GM21381 (cell line): Measurements from ENCODE around the gene GALNT12.

ENCODE experiments used
- ATAC-seq: cut with Tn5 transposase; IDR thresholded peaks from one replicate; pipeline ENCODE4 v1.9.1; 2021; ENCODE audit warnings: mild to moderate bottlenecking, moderate library complexity; ENCODE audit not compliant: unreplicated experiment

Gene GALNT12

DNA sequence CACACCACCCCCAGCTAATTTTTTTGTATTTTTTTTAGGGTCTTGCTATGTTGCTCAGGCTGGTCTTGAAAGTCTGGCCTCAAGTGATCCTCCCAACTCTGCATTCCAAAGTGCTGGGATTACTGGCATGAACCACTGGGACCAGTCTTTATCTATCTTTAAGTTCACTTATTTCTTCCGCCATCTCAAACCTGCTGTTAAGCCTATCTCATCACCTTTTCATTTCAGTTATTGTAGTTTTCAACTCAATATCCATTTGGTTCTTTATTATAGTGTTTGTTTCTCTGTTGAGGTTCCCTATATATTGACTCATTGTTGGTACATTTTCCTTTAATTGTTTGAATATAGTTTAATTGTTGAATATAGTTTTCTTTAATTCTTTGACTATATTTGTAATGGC, 48.1 kb downstream of the GALNT12 start:
- ATAC-seq, result no peak

DNA sequence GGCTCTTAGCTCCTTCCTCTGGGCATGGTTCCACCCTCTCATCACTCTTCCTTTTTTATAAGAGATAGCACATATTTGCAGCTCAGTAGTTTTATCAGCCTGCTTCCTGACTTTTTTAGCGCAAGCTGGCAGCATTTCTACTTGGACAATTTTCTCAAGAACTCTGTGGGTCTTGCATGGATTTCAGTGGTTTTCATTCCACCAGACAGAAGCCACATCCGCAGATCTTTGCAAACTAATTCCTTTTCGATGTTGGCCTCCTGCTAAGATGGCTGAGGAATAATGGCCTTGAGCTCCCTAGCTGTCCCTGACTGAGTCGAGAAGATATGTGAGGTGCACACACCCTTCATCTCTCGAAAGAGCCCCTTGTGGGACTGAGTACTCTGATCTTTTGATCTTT, 49.5 kb downstream of the GALNT12 start:
- no peak for ATAC-seq

DNA sequence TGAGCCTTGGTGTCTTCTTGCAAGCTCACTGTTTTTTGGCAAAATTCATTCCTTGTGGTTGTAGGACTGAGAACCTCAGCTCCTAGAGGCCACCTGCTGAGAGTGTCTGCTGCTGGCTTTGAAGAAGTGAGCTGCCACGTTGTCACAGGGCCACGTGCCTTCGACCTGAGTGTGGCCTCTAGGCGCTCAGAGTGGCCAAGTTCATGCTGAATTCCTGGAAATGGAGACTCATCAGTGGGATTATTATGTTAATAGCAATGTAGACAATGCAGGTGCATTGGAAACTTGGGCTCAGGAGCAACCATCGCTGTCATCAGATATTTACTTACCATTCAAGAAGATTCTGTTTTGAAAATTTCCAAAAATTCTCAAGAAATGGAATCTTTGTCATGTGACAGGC, 52.5 kb downstream of the GALNT12 start:
- no peak for ATAC-seq

DNA sequence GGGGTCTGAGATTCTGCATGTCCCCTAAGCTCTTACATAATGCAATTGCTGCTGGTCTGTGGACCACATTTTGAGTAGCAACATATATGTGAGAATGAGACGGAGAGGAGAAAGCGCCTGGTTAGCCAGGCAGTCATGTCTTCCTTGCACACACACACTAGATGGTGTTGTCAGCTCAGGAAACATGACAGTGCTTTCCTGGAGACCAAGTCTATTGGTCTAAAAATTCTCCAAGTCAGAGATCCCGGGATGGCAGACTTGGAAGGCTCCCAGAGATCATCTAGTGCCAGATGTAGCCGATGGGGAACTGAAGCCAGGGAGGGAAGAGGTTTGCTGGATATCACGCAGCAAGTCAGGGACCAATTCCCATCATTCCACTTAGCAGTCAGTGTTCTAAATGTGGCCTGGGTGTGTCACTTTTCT, 53.4 kb downstream of the GALNT12 start:
- no peak for ATAC-seq

DNA sequence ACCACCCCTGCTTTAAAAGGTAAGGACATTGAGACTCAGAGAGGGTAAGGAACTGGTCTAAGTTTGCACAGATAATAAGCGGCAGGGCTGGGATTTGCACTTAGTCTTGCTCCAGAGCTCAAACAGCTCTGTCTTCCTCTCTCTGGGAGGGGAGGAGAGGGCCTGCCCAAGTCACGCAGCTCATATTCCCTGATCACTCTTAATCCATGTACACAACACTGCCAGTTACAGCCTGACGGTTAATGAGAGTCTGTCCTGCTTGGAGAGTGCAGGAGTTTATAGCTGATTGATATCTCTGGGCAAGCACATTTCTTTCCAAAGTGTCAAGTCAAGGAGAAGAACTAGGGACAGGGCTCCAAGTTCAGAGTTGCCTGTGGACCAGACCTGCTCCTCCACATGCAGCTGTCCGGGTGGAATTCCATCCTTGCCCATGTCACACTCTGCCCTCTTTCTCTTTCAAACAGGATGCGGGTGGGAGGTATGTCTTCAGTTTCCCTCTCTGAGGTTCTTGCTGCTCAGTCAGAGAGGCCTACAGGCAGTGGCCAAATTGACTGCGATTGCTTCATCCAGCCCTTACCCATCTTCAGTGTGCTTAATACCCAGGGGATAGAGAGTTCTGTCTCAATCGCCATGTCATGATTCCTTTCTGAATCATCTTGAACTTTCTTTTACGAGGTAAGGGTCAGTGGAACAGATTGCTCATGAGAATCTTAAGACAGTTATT, 54.5 kb downstream of the GALNT12 start:
- ATAC-seq, result no peak

DNA sequence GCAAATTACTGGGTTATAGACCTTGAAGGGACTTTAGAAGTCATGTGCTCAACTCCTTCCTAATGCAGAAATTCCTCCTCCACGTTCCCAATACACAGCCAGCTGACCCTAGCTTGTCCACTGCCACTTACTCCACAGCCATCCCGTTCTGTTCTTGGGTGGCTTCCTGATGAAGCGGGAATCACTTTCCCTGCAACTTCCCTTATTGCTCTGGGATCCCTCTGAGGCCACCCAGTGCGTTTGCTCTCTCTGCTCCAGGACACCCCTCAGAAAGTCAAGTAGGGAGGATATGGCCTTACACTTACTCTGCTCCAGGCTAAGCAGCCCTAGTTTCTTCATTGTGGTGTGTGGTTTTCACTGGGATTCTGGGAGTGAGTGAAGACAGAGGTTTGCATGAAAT, 55.5 kb downstream of the GALNT12 start:
- ATAC-seq, result no peak

DNA sequence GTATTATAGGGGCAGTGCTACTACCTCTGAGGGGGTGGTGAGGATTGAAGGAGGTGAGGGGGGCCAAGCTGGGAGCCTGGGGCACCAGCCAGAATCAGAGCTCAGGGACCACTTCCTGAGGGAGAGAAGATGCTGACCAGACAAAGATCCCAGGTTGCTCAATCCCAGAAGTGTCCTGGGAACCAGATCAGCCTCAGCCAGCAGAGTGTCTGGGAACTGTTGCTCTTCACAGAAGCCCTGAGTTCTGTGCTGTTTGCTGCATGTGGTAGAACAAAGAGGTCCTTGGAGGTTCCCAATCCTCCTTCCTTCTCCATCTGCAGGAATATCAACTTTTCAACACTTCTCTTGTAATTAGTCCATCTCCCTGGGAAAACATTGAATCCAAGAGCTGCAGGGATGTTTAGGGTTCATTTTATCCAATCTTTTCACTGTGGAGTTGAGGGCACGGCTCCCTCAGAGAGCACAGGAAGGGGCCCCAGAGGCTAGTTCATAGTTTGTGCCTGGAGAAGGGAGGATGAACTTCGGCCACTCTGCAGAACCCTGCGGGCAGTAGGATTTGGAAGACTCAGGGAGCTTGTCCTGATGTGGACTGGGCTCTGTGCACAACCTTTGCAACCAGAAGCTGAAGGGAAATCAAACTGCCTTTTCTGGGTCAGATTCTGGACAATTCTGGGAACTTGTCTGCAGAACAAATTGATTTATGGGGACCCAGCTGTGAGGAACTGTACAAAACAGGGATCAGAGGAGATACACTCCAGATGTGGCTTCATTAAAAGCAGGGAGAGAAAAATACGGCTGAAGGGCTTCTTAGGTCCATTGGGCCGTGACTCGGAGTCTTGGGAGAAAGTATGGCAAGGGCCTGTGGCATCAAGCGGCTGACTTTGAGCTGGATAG, 57.1 kb downstream of the GALNT12 start:
- no peak for ATAC-seq

DNA sequence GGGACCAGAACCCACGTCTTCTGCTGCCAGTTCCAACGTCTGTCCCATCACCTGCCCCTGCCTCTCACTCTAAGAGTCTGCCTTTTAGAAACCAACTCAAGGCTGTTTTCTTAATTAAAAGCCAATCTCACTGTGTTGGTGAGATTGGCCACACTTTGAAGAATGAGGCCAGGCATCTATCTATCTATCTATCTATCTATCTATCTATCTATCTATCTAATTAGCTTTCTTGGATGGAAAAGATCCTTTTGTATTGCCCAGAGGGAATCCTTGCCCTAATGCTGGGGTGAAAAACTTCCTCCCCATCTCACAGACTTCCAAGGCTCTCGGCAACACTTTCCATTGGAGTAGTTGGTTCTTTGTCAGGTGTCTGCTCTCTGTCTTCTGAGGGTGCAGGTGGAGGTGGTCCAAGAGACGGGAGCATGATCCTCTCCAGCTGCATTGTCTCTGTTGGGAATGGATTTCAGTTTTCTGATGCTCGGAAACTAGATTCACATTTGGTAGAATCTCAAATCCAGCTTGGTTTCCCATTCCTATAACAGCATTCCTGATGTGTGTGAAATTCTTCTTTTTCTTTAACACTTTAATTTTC, 57.9 kb downstream of the GALNT12 start:
- ATAC-seq, result no peak

DNA sequence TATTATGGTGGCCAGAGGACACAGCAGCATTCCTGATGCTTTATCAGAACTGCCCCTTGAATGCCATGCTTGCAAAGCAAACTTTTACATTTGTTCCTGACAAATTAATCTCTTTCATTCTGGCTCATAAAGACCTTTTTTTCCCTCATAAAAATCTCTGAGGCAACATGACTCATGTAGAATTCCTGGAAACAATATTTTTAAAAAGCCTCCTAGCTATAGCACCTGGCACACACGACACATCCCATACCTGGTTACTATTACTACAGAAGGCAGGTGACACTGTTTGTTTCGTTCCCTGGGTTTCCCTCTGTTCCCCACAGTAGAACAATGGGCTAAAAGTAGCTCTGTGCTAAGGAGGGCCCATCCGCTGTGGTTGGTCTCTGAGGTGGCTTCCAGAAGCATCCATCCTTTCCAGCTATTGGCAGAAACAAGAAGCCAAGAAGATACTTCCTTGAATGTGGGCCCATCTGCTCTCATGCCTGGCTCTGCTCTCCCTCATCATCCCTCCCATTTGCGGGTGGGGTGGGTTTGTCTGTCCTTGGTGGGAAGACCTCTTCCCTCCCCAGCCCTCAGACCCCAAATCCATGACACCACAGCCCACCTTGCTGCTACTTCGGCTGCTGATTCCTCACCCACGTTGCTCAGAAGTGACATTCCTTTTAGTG, 59.1 kb downstream of the GALNT12 start:
- no peak for ATAC-seq

DNA sequence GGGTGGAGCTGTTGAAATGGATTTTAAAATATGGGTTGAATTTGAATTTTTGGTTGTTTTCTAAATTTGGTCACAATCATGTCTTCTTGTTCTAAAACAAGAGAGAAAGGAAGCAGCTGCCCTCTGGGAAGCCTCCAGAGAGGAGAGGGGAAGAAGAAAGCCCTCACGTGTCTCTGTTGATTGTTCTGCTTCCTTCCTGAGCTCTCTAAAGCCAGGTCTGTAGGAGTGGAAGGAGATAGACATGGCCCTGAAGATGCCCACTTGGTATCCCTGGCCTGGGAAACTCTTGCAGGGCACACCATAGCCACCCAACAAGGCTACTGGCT, 59.6 kb downstream of the GALNT12 start:
- no peak for ATAC-seq

DNA sequence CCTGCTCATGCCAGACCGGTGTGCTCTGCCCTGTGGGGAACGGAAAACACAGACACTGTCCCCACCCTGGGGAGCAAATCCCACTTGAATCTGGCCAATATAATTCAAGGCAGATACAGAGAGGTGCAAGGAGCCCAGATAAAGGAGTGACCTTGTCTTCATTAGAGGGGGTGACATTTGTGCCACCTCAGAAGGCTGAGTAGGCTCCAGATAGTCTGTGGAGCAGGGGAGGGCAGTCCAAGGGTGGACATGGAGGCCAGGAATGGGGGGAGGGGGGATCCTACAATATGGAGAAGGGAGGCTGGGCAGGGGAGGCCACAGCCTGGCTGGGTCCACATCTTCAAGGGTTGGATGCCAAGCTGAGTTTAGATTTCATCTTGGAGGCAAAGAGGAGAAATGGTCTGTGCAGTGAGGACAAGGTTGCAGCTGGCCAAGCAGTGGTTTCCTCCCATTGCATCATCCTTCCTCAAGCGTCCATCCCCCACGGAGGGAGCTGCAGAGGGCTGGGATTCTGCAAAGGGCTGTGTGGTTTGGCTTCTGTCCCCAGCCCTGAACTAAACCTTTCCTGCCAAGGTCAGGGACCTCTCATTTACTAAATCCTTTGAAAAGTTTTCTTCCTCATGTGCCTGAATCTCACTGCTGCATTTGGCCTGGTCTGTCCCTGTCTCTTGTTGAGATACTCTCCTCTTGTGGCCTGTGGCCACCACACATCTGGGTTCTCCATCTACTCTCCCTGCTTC, 60.1 kb downstream of the GALNT12 start:
- no peak for ATAC-seq

DNA sequence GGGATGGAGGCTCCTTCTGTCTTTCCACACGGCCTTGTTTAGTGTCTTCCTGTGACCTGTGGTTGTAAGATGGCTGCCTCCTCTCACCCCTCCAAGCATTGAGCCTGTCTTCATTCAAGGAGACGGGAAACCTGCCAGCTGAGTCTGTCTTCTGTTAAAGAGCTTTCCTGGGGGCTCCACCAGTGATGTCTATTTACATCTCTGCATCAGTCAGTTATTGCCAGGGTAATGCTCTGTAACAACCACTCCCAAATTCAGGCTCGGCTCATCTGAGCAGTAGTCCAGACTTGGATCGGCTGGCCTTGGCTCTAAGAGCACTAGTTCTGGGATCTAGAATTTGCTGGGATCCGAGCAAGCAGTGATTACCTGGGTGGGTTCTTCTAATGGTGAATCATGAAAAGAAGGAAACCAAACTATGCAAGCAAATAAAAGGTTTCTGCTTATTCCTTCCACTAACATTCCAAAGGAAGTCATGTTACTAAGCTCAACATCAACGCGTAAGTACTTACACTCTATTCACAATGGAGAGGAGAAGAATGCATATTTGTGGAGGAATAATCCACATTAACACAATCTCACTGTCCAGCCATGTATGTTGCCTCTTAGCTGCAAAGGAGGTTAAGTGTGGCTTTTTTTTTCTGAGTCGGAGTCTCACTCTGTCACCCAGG, 61.7 kb downstream of the GALNT12 start:
- ATAC-seq, result no peak

DNA sequence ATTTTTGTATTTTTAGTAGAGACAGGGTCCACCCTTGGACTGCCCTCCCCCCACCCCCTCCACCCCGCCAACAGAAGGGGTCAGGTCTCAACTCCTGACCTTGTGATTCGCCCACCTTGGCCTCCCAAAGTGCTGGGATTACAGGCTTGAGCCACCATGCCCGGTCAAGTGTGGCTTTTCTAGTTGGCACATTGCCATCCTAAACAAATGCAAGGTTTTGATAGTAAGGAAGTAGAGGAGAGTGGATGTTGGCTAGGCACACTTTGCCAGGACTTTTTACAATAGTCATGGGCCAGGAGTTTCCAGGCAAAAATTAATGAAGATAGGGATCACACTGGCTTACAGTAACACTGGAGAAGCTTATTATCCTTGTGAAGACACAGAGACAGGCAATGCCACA, 62.4 kb downstream of the GALNT12 start:
- ATAC-seq, result no peak

DNA sequence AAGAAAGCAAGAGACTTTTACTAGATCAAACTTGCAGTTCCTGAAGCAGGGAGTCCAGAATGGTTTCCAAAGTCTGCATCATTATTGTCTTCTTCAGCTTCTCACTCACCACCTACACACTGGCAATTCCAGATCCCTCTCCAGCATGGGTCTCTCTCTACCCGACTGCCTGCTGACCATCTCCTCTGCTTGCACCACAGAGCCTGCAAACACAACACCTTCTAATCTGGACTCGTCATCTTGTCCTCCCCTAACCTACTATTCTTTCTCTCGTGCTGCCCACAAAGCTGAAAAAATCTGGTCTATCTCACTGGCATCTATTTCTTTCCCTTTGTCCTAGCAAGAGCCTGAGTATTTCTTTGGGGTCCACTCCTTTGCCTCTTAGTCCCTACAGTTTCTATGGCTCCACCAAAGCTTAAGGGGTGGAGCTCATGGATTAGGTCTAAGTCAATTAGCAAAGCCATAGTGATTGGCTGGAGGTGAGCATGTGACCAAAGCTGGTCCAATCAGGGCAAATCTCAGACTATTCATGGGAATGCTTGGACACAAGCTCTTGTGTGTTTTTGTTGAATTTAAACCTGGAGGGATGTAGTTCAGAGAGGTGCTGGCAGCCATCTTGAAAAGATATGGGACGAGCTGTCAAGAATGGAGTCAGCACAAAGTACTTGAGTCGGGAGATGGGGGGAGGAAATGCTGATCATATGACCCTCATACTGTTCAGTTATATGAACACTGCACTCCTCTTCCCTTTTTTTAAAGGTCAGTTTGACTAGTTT, 63.5 kb downstream of the GALNT12 start:
- no peak for ATAC-seq

DNA sequence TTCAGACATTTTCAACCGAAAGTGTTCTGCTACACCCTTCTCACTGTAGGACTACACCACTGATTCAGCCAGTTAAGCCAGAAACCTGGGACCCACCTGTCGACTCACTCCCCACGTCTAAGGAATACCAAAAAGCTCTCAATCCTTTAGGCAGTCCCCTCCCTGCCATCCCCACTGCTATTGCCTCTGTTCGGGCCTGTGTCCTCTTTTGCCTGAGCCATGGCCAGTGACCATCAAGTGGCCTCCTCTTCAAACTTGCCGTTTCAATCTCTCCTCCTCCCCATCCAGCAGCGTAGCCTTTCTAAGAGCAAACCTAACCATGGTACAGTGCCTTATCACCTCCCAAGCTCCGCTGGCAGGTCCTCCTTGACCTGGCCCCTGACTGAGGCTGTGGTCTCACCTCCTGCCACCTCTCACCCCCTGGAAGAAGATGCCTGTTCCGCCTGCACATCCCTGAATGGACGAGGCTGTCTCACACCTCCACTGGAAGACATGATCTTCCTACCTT, 64.1 kb downstream of the GALNT12 start:
- ATAC-seq, result no peak

DNA sequence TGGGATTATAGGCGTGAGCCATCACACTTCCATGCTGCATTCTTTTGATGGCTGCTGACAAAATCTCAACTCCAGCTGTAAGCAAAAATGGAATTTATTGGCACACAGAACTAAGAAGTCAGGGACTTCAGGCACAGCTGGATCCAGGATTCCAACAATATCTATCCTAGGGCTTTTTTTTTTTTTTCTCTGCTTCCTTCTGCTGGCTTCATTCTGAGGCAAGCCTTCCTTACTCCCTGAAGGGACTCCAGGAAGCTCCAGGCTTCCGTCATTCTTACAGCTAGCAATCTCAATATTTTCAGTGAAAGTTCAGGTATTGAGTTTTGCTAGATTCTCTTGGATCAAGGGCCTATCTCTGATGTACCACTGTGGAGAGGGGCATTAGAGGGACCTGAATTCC, 66.1 kb downstream of the GALNT12 start:
- no peak for ATAC-seq

DNA sequence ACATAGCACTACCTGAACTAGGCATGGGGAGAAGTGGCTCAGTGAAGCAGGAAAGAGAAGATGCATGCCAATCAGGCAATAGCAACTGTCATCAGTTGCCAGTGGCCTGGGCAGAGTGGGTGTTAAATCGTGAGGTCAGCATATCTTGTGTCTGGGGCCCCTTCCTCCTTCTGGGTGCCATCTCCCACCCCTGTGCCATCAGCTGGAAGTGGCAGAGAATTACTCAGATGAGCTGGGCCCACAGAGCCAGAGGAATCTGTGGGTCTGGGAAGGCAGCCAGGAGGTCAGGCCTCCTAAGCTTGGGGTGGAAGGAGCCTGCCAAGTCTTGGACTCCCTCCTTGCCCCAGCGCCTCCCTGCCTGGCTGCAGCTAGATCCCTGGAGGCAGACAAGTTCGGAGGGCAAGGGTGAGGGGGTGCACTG, 66.5 kb downstream of the GALNT12 start:
- ATAC-seq, result no peak

DNA sequence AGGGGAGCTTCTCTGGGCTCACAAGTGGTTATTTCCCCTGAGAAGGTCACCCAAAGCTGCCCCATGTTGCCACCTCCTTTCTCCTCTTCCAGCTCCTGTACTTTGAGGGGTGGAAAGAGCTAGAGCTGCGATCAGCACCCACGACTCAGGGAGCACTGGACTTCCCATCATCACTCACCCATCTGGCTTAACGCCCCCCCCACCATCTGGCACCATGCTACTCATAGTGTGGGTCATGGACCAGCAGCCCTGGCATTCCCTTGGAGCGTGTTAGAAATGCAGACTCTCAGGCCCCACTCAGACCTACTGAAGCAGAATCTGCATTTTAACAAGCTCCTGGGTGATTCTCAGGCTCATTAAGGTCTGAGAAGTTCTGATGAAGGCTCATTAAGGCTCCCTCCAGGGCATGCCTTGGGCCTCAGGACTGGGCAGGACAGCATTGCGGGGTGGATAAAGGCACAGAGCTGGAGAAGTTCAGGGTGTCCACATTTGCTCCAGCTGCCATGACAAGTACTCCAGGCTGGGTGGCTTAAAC, 67.3 kb downstream of the GALNT12 start:
- no peak for ATAC-seq

DNA sequence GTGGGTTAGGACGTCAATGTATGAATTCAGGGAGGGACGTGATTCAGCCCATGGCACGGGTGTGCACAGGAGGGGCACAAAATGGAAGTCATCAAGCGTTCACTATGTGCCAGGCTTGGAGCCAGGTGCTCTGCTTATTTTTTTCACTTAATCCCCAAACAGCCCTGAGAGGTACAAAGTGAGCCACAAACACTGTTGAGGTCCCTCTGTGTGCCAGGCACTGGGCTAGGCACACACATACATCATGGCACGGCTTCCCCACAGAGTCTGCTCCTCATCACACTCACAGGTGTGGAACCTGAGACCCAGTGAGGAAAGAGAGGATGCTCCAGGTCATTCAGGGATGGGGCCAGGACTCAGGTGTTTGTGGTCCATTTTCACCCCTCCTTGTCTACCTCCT, 68.1 kb downstream of the GALNT12 start:
- no peak for ATAC-seq
